Measurements from ENCODE around the gene TERF2IP. TPM values are rescaled to one million over a fixed set of nuclear protein-coding genes. Genes with fewer than 3 reads are reported as not detected.

The TERF2IP gene
- total and polyA plus RNA-seq, 2 of the 13 experiments (the other 11 are each of a cell fraction or from before 2014, with no cell fraction given) = 26.4 to 50.2 TPM

DNA sequence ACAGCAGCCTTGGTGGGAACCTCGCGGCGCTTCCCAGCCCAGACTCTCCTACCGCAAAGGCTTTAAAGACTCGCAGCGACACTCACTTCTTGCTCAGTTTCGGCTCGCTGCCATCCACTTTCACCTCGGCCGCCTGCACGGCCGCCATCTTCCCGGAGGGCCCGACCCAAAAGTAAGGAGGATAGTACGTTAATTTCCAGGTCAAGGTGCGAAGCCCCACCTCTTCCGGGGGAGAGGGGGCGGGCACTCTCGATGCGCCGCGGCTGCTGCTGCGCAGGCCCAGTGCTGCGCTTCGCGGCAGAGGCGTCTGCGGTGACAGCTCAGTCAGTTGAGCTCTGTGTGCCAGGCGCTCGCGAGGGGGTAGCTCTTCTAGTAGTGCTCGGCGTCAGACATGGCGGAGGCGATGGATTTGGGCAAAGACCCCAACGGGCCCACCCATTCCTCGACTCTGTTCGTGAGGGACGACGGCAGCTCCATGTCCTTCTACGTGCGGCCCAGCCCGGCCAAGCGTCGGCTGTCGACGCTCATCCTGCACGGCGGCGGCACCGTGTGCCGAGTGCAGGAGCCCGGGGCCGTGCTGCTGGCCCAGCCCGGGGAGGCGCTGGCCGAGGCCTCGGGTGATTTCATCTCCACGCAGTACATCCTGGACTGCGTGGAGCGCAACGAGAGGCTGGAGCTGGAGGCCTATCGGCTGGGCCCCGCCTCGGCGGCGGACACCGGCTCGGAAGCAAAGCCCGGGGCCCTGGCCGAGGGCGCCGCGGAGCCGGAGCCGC, at the start of gene TERF2IP, which contains the start of gene KARS1 (continued):
- 0 out of 2 replicates have a peak, but pooled peaks have one; percentile 61 for TF ChIP-seq ZNF232 (CRISPR knock-in tag; IDR thresholded peaks at IDR 0.05; ENCODE audit: borderline replicate concordance)
- TF ChIP-seq, protein P1, sequence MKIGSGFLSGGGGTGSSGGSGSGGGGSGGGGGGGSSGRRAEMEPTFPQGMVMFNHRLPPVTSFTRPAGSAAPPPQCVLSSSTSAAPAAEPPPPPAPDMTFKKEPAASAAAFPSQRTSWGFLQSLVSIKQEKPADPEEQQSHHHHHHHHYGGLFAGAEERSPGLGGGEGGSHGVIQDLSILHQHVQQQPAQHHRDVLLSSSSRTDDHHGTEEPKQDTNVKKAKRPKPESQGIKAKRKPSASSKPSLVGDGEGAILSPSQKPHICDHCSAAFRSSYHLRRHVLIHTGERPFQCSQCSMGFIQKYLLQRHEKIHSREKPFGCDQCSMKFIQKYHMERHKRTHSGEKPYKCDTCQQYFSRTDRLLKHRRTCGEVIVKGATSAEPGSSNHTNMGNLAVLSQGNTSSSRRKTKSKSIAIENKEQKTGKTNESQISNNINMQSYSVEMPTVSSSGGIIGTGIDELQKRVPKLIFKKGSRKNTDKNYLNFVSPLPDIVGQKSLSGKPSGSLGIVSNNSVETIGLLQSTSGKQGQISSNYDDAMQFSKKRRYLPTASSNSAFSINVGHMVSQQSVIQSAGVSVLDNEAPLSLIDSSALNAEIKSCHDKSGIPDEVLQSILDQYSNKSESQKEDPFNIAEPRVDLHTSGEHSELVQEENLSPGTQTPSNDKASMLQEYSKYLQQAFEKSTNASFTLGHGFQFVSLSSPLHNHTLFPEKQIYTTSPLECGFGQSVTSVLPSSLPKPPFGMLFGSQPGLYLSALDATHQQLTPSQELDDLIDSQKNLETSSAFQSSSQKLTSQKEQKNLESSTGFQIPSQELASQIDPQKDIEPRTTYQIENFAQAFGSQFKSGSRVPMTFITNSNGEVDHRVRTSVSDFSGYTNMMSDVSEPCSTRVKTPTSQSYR (CRISPR knock-in tag; IDR thresholded peaks at IDR 0.05; ENCODE audit: borderline replicate concordance) = no peak
- no peak for TF ChIP-seq PRPF4 (IDR thresholded peaks at IDR 0.05; ENCODE audit: low read depth, low read length, poor library complexity, severe bottlenecking)
- peak; percentile 73; the same call in 1 of the 2 replicates for TF ChIP-seq HNRNPL (IDR thresholded peaks at IDR 0.05; ENCODE audit: low read depth, low read length)
- TF ChIP-seq KDM5A (IDR thresholded peaks at IDR 0.05; ENCODE audit: borderline replicate concordance, low read length) = peak; percentile 94
- TF ChIP-seq ARID4A (CRISPR knock-in tag; IDR thresholded peaks at IDR 0.05; ENCODE audit: borderline replicate concordance) = peak; percentile 94
- no peak for TF ChIP-seq ETS1 (CRISPR knock-in tag; IDR thresholded peaks at IDR 0.05)
- no peak for TF ChIP-seq REPIN1 (CRISPR knock-in tag; IDR thresholded peaks at IDR 0.05; ENCODE audit: borderline replicate concordance, low read depth)
- TF ChIP-seq MED8 (CRISPR knock-in tag; IDR thresholded peaks at IDR 0.05; ENCODE audit: insufficient replicate concordance) = peak; percentile 88
- no peak for TF ChIP-seq ZNF382 (CRISPR knock-in tag; IDR thresholded peaks at IDR 0.05; ENCODE audit: borderline replicate concordance)
- TF ChIP-seq ZNF207 (IDR thresholded peaks at IDR 0.05; ENCODE audit: borderline replicate concordance) = no peak
- TF ChIP-seq TFDP2 (CRISPR knock-in tag; IDR thresholded peaks at IDR 0.05) = peak; percentile 58
- TF ChIP-seq GFI1 (CRISPR knock-in tag; IDR thresholded peaks at IDR 0.05; ENCODE audit: borderline replicate concordance) = peak; percentile 64
- TF ChIP-seq GMEB2 (CRISPR knock-in tag; IDR thresholded peaks at IDR 0.05; ENCODE audit: low read depth) = no peak; the same call in 1 of the 2 replicates
- TF ChIP-seq MED13 (CRISPR knock-in tag; IDR thresholded peaks at IDR 0.05) = peak; percentile 62; the same call in 1 of the 2 replicates

Measured in HepG2 (cell line).